Left ventricle myocardium superior (tissue), 1 donor: ENCODE data around the gene SAP30BP. TPM values are rescaled to one million over a fixed set of nuclear protein-coding genes. Genes with fewer than 3 reads are reported as not detected.
A peak's percentile ranks its signal among the peaks of the same experiment; 100 is the strongest.
"Not testable (repeated sequence)": the region's sequence is repeated elsewhere in the genome, so short reads cannot be mapped to it uniquely, and the experiment has no call there.

Experiments
- ATAC-seq: fragments of 200-7000 bp; cut with Tn5 transposase; one replicate; pipeline ENCODE4 v1.9.1; 2020; ENCODE audit warnings: mild to moderate bottlenecking, moderate library complexity
- DNase-seq: peaks from one replicate; pipeline ENCODE4 v3.0.0-alpha.2; 2020
- intact Hi-C: fragments of 100-400 bp; cut with micrococcal nuclease; formaldehyde crosslinking; loops from one replicate; pipeline ENCODE4 v1.11.0; 2022
- total RNA-seq: library from RNA; stranded (reverse); fragmentation: NEBNext Ultra II Directional; extraction: Animal tissue kit (Norgen Biotek cat#: 25700); gene quantifications from one replicate; pipeline ENCODE4 v1.2.1, GENCODE V29; 2021
- donor health status: DM: no; HTN: yes; CAD: no; lungs with severe emphysema.

The SAP30BP gene
- total RNA-seq, 1 donor from 2014 or later: 47.8 TPM

GRCh38 chr17:75632863-75633485, 34.2 kb upstream of the SAP30BP start, which contains the start of gene SMIM5:
SMIM5 (plus strand) TSS chr17:75633434; CDS start chr17:75640202, 6,768 bp downstream.
- peak; percentile 93 for DNase-seq
- intact Hi-C loops: loop anchor here (5.0 kb wide), 1 partner anchor 114 kb away; no protein-coding TSS in a partner anchor
- ATAC-seq: peak; percentile 65

GRCh38 chr17:75633486-75634375, 33.4 kb upstream of the SAP30BP start:
- peak; percentile 93 for DNase-seq
- peak; percentile 65 for ATAC-seq
- intact Hi-C loops: loop anchor here (5.0 kb wide), 1 partner anchor 114 kb away; no protein-coding TSS in a partner anchor

- intact Hi-C loops: loop anchor here (5.0 kb wide), 1 partner anchor 113 kb away; no protein-coding TSS in a partner anchor
- no peak for DNase-seq
- ATAC-seq: no peak
Observed at GRCh38 chr17:75634376-75634740, 32.8 kb upstream of the SAP30BP start.

- DNase-seq (peak; percentile 43), ATAC-seq (peak; percentile 3)
- intact Hi-C loops: loop anchor here (5.0 kb wide), 1 partner anchor 112 kb away; no protein-coding TSS in a partner anchor
Observed at GRCh38 chr17:75634754-75635609, 32.2 kb upstream of the SAP30BP start.

GRCh38 chr17:75635610-75636202, 31.4 kb upstream of the SAP30BP start:
- DNase-seq (peak; percentile 82), ATAC-seq (peak; percentile 47)
- intact Hi-C loops: no loop called here

- DNase-seq: peak; percentile 78
- intact Hi-C loops: no loop called here
- peak; percentile 63 for ATAC-seq
Observed at GRCh38 chr17:75636381-75637142, 30.6 kb upstream of the SAP30BP start.

GRCh38 chr17:75637143-75637538, 30.0 kb upstream of the SAP30BP start:
- ATAC-seq (peak; percentile 32), DNase-seq (peak; percentile 88)
- intact Hi-C loops: no loop called here

GRCh38 chr17:75637551-75637950, 29.6 kb upstream of the SAP30BP start:
- DNase-seq: no peak
- no peak for ATAC-seq
- intact Hi-C loops: no loop called here

GRCh38 chr17:75638039-75638438, 29.1 kb upstream of the SAP30BP start:
- intact Hi-C loops, ATAC-seq, DNase-seq: not testable (repeated sequence)

GRCh38 chr17:75638893-75639292, 28.2 kb upstream of the SAP30BP start:
- DNase-seq: peak; percentile 70
- intact Hi-C loops: no loop called here
- peak; percentile 1 for ATAC-seq

- DNase-seq (no peak), ATAC-seq (no peak)
- intact Hi-C loops: no loop called here
Observed at GRCh38 chr17:75639327-75639726, 27.8 kb upstream of the SAP30BP start.

- intact Hi-C loops: no loop called here
- ATAC-seq (no peak), DNase-seq (no peak)
Observed at GRCh38 chr17:75639771-75640555, 27.2 kb upstream of the SAP30BP start.

GRCh38 chr17:75640556-75641119, 26.5 kb upstream of the SAP30BP start:
- intact Hi-C loops: no loop called here
- no peak for ATAC-seq
- no peak for DNase-seq

- peak; percentile 70 for ATAC-seq
- intact Hi-C loops: no loop called here
- peak; percentile 73 for DNase-seq
Observed at GRCh38 chr17:75641343-75641742, 25.8 kb upstream of the SAP30BP start.

GRCh38 chr17:75642182-75642783, 24.9 kb upstream of the SAP30BP start:
- ATAC-seq: no peak

GRCh38 chr17:75642784-75643642, 24.1 kb upstream of the SAP30BP start:
- DNase-seq (no peak), ATAC-seq (no peak)
- intact Hi-C loops: no loop called here

More at GRCh38 chr17:75642182-75642783, 24.9 kb upstream of the SAP30BP start:
- DNase-seq: no peak
- intact Hi-C loops: no loop called here
